SU-DHL-6 (cell line): ENCODE results near the gene ARHGEF19.

Experiments
- H2AFZ ChIP-seq: fragments of 200-600 bp; sonication (generic); 2 replicates; pipeline ENCODE4 v1.6.1; 2014; ENCODE audit warnings: low read depth, mild to moderate bottlenecking, moderate library complexity, mixed read lengths, antibody characterized with exemption, low read length; ENCODE audit not compliant: severe bottlenecking
- H3F3A ChIP-seq: fragments of 200-600 bp; shearing (Covaris generic); 2 replicates; pipeline ENCODE4 v1.6.0; 2016; ENCODE audit warnings: antibody characterized with exemption, mild to moderate bottlenecking; ENCODE audit not compliant: insufficient read depth
- H3K27ac ChIP-seq: fragments of 200-600 bp; sonication (generic); 2 replicates; pipeline ENCODE4 v1.5.1; 2016; ENCODE audit warnings: low read depth, mild to moderate bottlenecking, low read length, moderate library complexity, mixed read lengths
- H3K27me3 ChIP-seq: fragments of 200-600 bp; sonication (generic), shearing (Covaris generic); 2 replicates; pipeline ENCODE4 v1.6.0; 2014; ENCODE audit warnings: mild to moderate bottlenecking, low read length
- H3K36me3 ChIP-seq: fragments of 200-600 bp; sonication (generic); 2 replicates; pipeline ENCODE4 v1.6.1; 2014; ENCODE audit warnings: mild to moderate bottlenecking, low read length, mixed read lengths
- H3K4me2 ChIP-seq: fragments of 300-600, 200-600 bp; shearing (Covaris generic), sonication (generic); 2 replicates; pipeline ENCODE4 v1.6.0; 2014; ENCODE audit warnings: low read length, low read depth, mild to moderate bottlenecking; ENCODE audit not compliant: poor library complexity, severe bottlenecking
- H3K4me3 ChIP-seq: fragments of 200-600 bp; sonication (generic); 2 replicates; pipeline ENCODE4 v1.5.1; 2014; ENCODE audit warnings: antibody characterized with exemption, low read length, mild to moderate bottlenecking, mixed read lengths; ENCODE audit not compliant: insufficient read depth, poor library complexity, severe bottlenecking
- H3K79me2 ChIP-seq: fragments of 200-600 bp; sonication (generic); 2 replicates; pipeline ENCODE4 v1.6.1; 2014; ENCODE audit warnings: mild to moderate bottlenecking, low read length, moderate library complexity; ENCODE audit not compliant: insufficient read depth
- H3K9ac ChIP-seq: fragments of 200-600 bp; sonication (generic); 2 replicates; pipeline ENCODE4 v1.7.0; 2014; ENCODE audit warnings: mild to moderate bottlenecking, low read length
- H3K9me2 ChIP-seq: fragments of 200-600 bp; sonication (generic); replicated peaks from 2 replicates; pipeline ENCODE4 v1.6.1; 2014; ENCODE audit warnings: low read length; ENCODE audit not compliant: insufficient read depth
- H3K9me3 ChIP-seq: fragments of 200-600 bp; sonication (generic); 2 replicates; pipeline ENCODE4 v1.6.1; 2014; ENCODE audit warnings: low read length, mixed read lengths; ENCODE audit not compliant: insufficient read depth
- H4K20me1 ChIP-seq: fragments of 200-600 bp; sonication (generic); 2 replicates; pipeline ENCODE4 v1.6.1; 2014; ENCODE audit warnings: low read depth, mild to moderate bottlenecking, antibody characterized with exemption, low read length, moderate library complexity, mixed read lengths
- CTCF ChIP-seq: fragments of 200-600 bp; sonication (generic); IDR thresholded peaks from one replicate; pipeline ENCODE4 v1.5.1; 2017; ENCODE audit warnings: antibody characterized with exemption, mild to moderate bottlenecking, low read length, moderate library complexity; ENCODE audit not compliant: insufficient read depth, poor library complexity, severe bottlenecking
- EZH2phosphoT487 ChIP-seq: fragments of 200-600 bp; sonication (generic), shearing (Covaris generic); conservative IDR thresholded peaks from 2 replicates; pipeline ENCODE4 v1.6.1; 2018; ENCODE audit warnings: mild to moderate bottlenecking, antibody characterized with exemption, low read length, moderate library complexity, mixed read lengths

Gene ARHGEF19

GRCh38 chr1:16236511-16237342 is 24.3 kb upstream of the ARHGEF19 start, which contains the start of gene CPLANE2:
Gene CPLANE2, minus strand, starts transcription at chr1:16237183. Its CDS starts 441 bp downstream, at chr1:16236742.
- no peaks in the 10 kb centered on the region for H4K20me1 ChIP-seq
- peaks cover 3% of the 10 kb centered on the region; the same call in 1 of the 2 replicates for H3F3A ChIP-seq
- H3K27ac ChIP-seq: peak within 1 kb of the TSS; percentile 23; the same call in 1 of the 2 replicates
- no peaks in the 10 kb centered on the region for H3K79me2 ChIP-seq
- H3K9me3 ChIP-seq: no peaks in the 10 kb centered on the region
- H2AFZ ChIP-seq: peak within 1 kb of the TSS; percentile 97
- H3K36me3 ChIP-seq: no peaks in the 10 kb centered on the region
- H3K4me2 ChIP-seq: peak within 1 kb of the TSS; percentile 93
- peak within 1 kb of the TSS; percentile 61 for H3K9ac ChIP-seq
- no peaks in the 10 kb centered on the region for H3K9me2 ChIP-seq
- no peak for TF ChIP-seq EZH2phosphoT487
- TF ChIP-seq CTCF: no peak
- peak within 1 kb of the TSS; percentile 62 for H3K4me3 ChIP-seq
- H3K27me3 ChIP-seq: no peaks in the 10 kb centered on the region

DNA sequence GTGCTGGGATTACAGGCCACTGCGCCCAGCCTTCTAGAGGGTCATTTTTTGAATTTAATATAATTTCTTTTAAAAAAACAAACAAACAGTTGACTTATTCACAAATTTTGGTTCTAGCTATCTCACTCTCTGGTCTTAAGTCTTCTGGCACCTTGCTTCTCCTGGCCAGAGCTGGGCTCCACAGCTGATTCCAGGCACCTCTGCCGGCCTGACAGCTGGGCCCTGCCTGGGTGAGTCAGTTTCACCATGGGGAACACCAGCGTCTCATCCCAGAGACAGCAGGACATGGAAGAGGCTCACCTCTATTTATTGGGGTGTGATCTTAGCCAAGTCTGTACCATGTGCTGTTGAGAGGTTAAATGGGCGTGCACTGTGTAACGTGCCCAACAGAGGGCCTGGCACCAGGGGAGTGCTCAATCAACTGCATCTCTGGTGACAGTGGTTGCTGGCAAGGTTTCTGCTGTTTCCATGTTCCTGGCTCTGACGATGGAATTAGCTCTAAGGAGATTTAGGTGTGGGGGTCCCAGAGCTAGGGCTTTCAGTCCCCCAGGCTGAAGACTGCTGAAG is 23.6 kb upstream of the ARHGEF19 start:
- Histone ChIP-seq H3K4me3 (peak overlapping the region; percentile 62), H3K9me2 (no peaks in the 10 kb centered on the region), H3K9ac (peak overlapping the region; percentile 61), H3K79me2 (no peaks in the 10 kb centered on the region), H3K27ac (peak overlapping the region; percentile 7; the same call in 1 of the 2 replicates), H2AFZ (peak overlapping the region; percentile 65), H3F3A (peaks cover 3% of the 10 kb centered on the region; the same call in 1 of the 2 replicates), H3K36me3 (no peaks in the 10 kb centered on the region), H3K9me3 (no peaks in the 10 kb centered on the region), H3K4me2 (peak overlapping the region; percentile 93), H3K27me3 (no peaks in the 10 kb centered on the region), H4K20me1 (no peaks in the 10 kb centered on the region)
- TF ChIP-seq EZH2phosphoT487 (no peak), CTCF (peak; percentile 32)

DNA sequence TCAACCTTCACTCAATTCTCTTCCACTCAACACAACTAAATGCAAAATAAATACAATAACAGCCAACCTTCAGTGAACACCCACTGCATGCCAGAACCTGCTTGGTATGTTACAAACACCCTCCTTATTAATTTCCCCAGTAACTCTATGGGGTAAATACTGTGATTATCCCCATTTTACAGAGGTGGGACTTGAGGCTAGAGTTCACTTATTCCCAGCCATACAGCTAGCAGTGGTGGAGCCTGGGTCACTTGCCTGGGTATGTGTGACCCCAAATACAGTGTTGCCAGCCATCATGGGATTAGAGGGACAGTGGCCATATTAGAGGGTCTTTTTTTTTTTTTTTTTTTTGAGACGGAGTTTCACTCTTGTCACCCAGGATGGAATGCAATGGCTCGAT is 22.9 kb upstream of the ARHGEF19 start:
- Histone ChIP-seq H4K20me1 (no peaks in the 10 kb centered on the region), H3K9me2 (no peaks in the 10 kb centered on the region), H3K4me2 (no peak overlapping the region), H3K79me2 (no peaks in the 10 kb centered on the region), H3K9me3 (no peaks in the 10 kb centered on the region), H3K27ac (no peak overlapping the region), H3K9ac (no peak overlapping the region), H2AFZ (no peak overlapping the region), H3F3A (peaks cover 3% of the 10 kb centered on the region; the same call in 1 of the 2 replicates), H3K36me3 (no peaks in the 10 kb centered on the region), H3K27me3 (no peaks in the 10 kb centered on the region), H3K4me3 (no peak overlapping the region)
- no peak for TF ChIP-seq EZH2phosphoT487
- no peak for TF ChIP-seq CTCF
